Measurements from ENCODE around the gene FBXO38. TPM values are rescaled to one million over a fixed set of nuclear protein-coding genes. Genes with fewer than 3 reads are reported as not detected.

Gene FBXO38
- total and polyA plus RNA-seq, 2 of the 4 experiments (the other 2 are of a cell fraction): 14.9 to 70.1 TPM

DNA sequence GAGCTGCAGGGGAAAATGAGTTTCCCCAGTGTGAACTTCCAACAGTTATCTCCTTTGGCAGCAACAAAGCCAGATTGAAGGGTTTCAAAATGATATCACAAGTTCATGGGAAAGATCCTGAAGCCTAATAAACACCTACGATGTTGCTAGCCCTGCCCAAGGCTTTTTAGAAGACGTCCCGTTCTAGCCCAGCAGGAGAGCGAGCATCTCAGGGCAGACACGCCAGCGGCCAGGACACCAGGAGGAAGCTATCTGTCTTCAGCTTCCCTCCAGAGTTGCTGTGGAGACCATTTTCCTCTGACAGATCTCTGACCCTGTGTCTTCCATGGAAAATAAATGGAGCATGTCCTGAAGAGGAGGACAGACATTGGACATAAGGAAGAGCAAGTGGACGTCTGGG, 98.4 kb downstream of the FBXO38 start:
- H2AFZ ChIP-seq (replicated peaks; ENCODE audit: low read length, poor library complexity): no peak overlapping the region
- no peaks in the 10 kb centered on the region for H3K79me1 ChIP-seq (ENCODE audit: low read depth in 1 of 2, low read length in 2 of 2)
- ATAC-seq (ENCODE audit: low read depth) (no peak), DNase-seq (no peak)
- H3K36me3 ChIP-seq (ENCODE audit: control insufficient read depth, insufficient read depth, low read length): no peaks in the 10 kb centered on the region
- dilution Hi-C loops (cut with HindIII; ENCODE audit: low sequenced_read_pairs, unreplicated experiment): no loop called here
- H2BK15ac ChIP-seq (ENCODE audit: low read depth, low read length): no peak overlapping the region
- no peak overlapping the region for H3K27ac ChIP-seq (ENCODE audit: insufficient read depth, low read length)
- H3K27me3 ChIP-seq (ENCODE audit: control insufficient read depth, insufficient read depth, low read length): peaks cover 19% of the 10 kb centered on the region
- no peak overlapping the region for H4K5ac ChIP-seq (ENCODE audit: low read depth, low read length)
- H3K4me2 ChIP-seq (ENCODE audit: low read depth, low read length): no peak overlapping the region
- H4K20me1 ChIP-seq (ENCODE audit: insufficient read depth, low read length): no peaks in the 10 kb centered on the region
- no peak overlapping the region for H3K4ac ChIP-seq (ENCODE audit: low read depth, low read length)
- no peak overlapping the region for H2BK120ac ChIP-seq (ENCODE audit: low read depth, low read length)
- H3K9ac ChIP-seq (ENCODE audit: low read depth, low read length): no peak overlapping the region
- intact Hi-C loops (cut with micrococcal nuclease): loop anchor here (1.0 kb wide), 1 partner anchor 38 kb away; no protein-coding TSS in a partner anchor
- no peaks in the 10 kb centered on the region for H3K4me1 ChIP-seq (ENCODE audit: control insufficient read depth, insufficient read depth, low read length)
- no peak overlapping the region for H2BK5ac ChIP-seq (ENCODE audit: low read depth, low read length, poor library complexity, severe bottlenecking)
- H2AK9ac ChIP-seq (replicated peaks; ENCODE audit: low read depth, low read length, poor library complexity): no peak overlapping the region
- CTCF ChIA-PET: interaction anchor here (0.5 to 1.8 kb wide), 5 partner anchors 15 to 643 kb away, joined by 3 to 11 read pairs (median 3); no protein-coding TSS in a partner anchor
- in situ Hi-C loops (cut with MboI; ENCODE audit: low sequenced_read_pairs): no loop called here
- no peaks in the 10 kb centered on the region for H3K9me3 ChIP-seq (ENCODE audit: control insufficient read depth, insufficient read depth, low read length)
- H2BK20ac ChIP-seq (ENCODE audit: low read depth, low read length): no peak overlapping the region
- no TSS peak for BruUV-seq (replicated peaks)
- no peak overlapping the region for H4K8ac ChIP-seq (ENCODE audit: low read depth in 2 of 2, low read length in 2 of 2)
- POLR2A ChIA-PET (ENCODE audit: unreplicated experiment): no interaction called here
- no peak overlapping the region for H4K91ac ChIP-seq (ENCODE audit: insufficient read depth, low read depth, low read length)
- H3K9me1 ChIP-seq (ENCODE audit: insufficient read depth, low read length): no peaks in the 10 kb centered on the region
- no peak for TF ChIP-seq SMC3 (IDR thresholded peaks at IDR 0.05; ENCODE audit: low read depth, low read length)
- no peak for TF ChIP-seq BHLHE40 (IDR thresholded peaks at IDR 0.05; ENCODE audit: low read depth, low read length)
- no peak for TF ChIP-seq FOS (IDR thresholded peaks at IDR 0.05; ENCODE audit: low read depth, low read length)
- TF ChIP-seq, protein P1, sequence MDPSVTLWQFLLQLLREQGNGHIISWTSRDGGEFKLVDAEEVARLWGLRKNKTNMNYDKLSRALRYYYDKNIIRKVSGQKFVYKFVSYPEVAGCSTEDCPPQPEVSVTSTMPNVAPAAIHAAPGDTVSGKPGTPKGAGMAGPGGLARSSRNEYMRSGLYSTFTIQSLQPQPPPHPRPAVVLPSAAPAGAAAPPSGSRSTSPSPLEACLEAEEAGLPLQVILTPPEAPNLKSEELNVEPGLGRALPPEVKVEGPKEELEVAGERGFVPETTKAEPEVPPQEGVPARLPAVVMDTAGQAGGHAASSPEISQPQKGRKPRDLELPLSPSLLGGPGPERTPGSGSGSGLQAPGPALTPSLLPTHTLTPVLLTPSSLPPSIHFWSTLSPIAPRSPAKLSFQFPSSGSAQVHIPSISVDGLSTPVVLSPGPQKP (IDR thresholded peaks at IDR 0.05; ENCODE audit: borderline replicate concordance, low read depth, low read length): no peak
- TF ChIP-seq CEBPB (IDR thresholded peaks at IDR 0.05; ENCODE audit: low read depth, low read length): no peak
- no peak for TF ChIP-seq CHD1 (IDR thresholded peaks at IDR 0.05; ENCODE audit: low read depth, low read length)
- TF ChIP-seq, protein P2, sequence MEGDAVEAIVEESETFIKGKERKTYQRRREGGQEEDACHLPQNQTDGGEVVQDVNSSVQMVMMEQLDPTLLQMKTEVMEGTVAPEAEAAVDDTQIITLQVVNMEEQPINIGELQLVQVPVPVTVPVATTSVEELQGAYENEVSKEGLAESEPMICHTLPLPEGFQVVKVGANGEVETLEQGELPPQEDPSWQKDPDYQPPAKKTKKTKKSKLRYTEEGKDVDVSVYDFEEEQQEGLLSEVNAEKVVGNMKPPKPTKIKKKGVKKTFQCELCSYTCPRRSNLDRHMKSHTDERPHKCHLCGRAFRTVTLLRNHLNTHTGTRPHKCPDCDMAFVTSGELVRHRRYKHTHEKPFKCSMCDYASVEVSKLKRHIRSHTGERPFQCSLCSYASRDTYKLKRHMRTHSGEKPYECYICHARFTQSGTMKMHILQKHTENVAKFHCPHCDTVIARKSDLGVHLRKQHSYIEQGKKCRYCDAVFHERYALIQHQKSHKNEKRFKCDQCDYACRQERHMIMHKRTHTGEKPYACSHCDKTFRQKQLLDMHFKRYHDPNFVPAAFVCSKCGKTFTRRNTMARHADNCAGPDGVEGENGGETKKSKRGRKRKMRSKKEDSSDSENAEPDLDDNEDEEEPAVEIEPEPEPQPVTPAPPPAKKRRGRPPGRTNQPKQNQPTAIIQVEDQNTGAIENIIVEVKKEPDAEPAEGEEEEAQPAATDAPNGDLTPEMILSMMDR (conservative IDR thresholded peaks at IDR 0.05; ENCODE audit: low read depth, low read length): no peak
- TF ChIP-seq POLR2A (IDR thresholded peaks at IDR 0.05; ENCODE audit: low read depth, low read length): no peak
- TF ChIP-seq, protein P3, sequence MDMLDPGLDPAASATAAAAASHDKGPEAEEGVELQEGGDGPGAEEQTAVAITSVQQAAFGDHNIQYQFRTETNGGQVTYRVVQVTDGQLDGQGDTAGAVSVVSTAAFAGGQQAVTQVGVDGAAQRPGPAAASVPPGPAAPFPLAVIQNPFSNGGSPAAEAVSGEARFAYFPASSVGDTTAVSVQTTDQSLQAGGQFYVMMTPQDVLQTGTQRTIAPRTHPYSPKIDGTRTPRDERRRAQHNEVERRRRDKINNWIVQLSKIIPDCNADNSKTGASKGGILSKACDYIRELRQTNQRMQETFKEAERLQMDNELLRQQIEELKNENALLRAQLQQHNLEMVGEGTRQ (IDR thresholded peaks at IDR 0.05; ENCODE audit: low read depth, low read length): no peak
- no peak for TF ChIP-seq MAFK (IDR thresholded peaks at IDR 0.05; ENCODE audit: low read depth, low read length)
- no peak for TF ChIP-seq MAZ (IDR thresholded peaks at IDR 0.05; ENCODE audit: borderline replicate concordance, low read depth, low read length)
- no peak for TF ChIP-seq RFX5 (IDR thresholded peaks at IDR 0.05; ENCODE audit: low read depth, low read length)
- no peak for TF ChIP-seq MXI1 (IDR thresholded peaks at IDR 0.05; ENCODE audit: borderline replicate concordance, low read depth, low read length)
- no peak for TF ChIP-seq NFE2L2 (IDR thresholded peaks at IDR 0.05; ENCODE audit: low read depth, low read length)
- no peak for TF ChIP-seq RAD21 (IDR thresholded peaks at IDR 0.05; ENCODE audit: low read length)
- no peak overlapping the region for H3K56ac ChIP-seq (ENCODE audit: extremely low read depth, insufficient read depth, low read length)
- no peak overlapping the region for H2AK5ac ChIP-seq (ENCODE audit: low read depth, low read length)
- 64% methylated on average over 7 of the region's 7 CpGs; no CpG with 5 or more reads in 1 of the 2 experiments for WGBS, 2 experiments (ENCODE audit: extremely low coverage in 2 of 2, insufficient read length in 1 of 2)
- H3K4me3 ChIP-seq (ENCODE audit: insufficient read depth, low read depth, low read length): no peak overlapping the region
- no peak overlapping the region for H3K14ac ChIP-seq (replicated peaks; ENCODE audit: low read depth, low read length)
- H3K23ac ChIP-seq (ENCODE audit: low read depth, low read length): no peak overlapping the region
- H3K18ac ChIP-seq (ENCODE audit: low read depth, low read length): no peak overlapping the region

Measured in IMR-90 (cell line).